K562 (cell line): Measurements from ENCODE around the gene WIPF3. TPM values are rescaled to one million over a fixed set of nuclear protein-coding genes. Genes with fewer than 3 reads are reported as not detected.

Experiments
- CC2D1A ChIP-seq: fragments of 450-650 bp; IDR thresholded peaks from 2 replicates; pipeline ENCODE4 v1.6.1; 2017; ENCODE audit warnings: mild to moderate bottlenecking
- ESRRA ChIP-seq: fragments of 450-650 bp; IDR thresholded peaks from 2 replicates; pipeline ENCODE4 v1.6.1; 2014; ENCODE audit warnings: low read depth, mild to moderate bottlenecking, moderate library complexity, borderline replicate concordance
- ETS2 ChIP-seq: IDR thresholded peaks from 2 replicates; pipeline ENCODE4 v1.6.1; 2016; ENCODE audit warnings: borderline replicate concordance, missing genetic modification characterization, mild to moderate bottlenecking, moderate library complexity, missing compliant biosample characterization; ENCODE audit not compliant: poor library complexity, severe bottlenecking
- HLTF ChIP-seq: fragments of 450-650 bp; IDR thresholded peaks from 2 replicates; pipeline ENCODE4 v1.6.1; 2016
- RBM22 ChIP-seq: fragments of 200-400 bp; formaldehyde crosslinking; IDR thresholded peaks from 2 replicates; pipeline ENCODE4 v1.6.1; 2018; ENCODE audit warnings: low read length, low read depth; ENCODE audit not compliant: poor library complexity, severe bottlenecking
- SMAD2 ChIP-seq: fragments of 150-350 bp; IDR thresholded peaks from 2 replicates; pipeline ENCODE4 v1.6.1; 2014; ENCODE audit warnings: low read depth, mild to moderate bottlenecking, low read length
- SMARCE1 ChIP-seq: fragments of 450-650 bp; IDR thresholded peaks from 2 replicates; pipeline ENCODE4 v1.7.1; 2016; ENCODE audit warnings: mild to moderate bottlenecking
- TCF3 ChIP-seq: sonication (generic); formaldehyde crosslinking; IDR thresholded peaks from 2 replicates; pipeline ENCODE4 v1.4.0; 2020; ENCODE audit warnings: mild to moderate bottlenecking, missing genetic modification reagents
- TRIM25 ChIP-seq: fragments of 450-650 bp; IDR thresholded peaks from 2 replicates; pipeline ENCODE4 v1.7.0; 2016; ENCODE audit warnings: borderline replicate concordance
- ZEB2 ChIP-seq: fragments of 450-650 bp; IDR thresholded peaks from 2 replicates; pipeline ENCODE4 v1.6.1; 2016
- ZMIZ1 ChIP-seq, 2 experiments: fragments of 150-350 bp in 1 of 2; IDR thresholded peaks; 2 replicates each; pipeline ENCODE4 v1.6.1; 2012 to 2016; ENCODE audit warnings: low read depth in 2 of 2, low read length in 2 of 2, mild to moderate bottlenecking in 1 of 2, moderate library complexity in 1 of 2
- ZNF197 ChIP-seq: fragments of 200-800 bp; sonication (Bioruptor generic); IDR thresholded peaks from 2 replicates; pipeline ENCODE4 v1.6.1; 2016; ENCODE audit warnings: low read depth, missing genetic modification characterization, missing compliant biosample characterization
- ZNF212 ChIP-seq: fragments of 450-650 bp; formaldehyde crosslinking; IDR thresholded peaks from 2 replicates; pipeline ENCODE4 v1.4.0; 2020; ENCODE audit warnings: mild to moderate bottlenecking
- ZNF778 ChIP-seq: fragments of 450-650 bp; formaldehyde crosslinking; IDR thresholded peaks from 2 replicates; pipeline ENCODE4 v1.4.0; 2020; ENCODE audit warnings: mild to moderate bottlenecking, moderate library complexity
- polyA plus RNA-seq, 8 experiments: library from polyadenylated mRNA; depleted of rRNA in 4 of 8; stranded (reverse) in 5 of 8; unstranded in 3 of 8; fragments of >200 nt; fragmentation: Nextera tagmentation in 2 of 8; fragmentation: Illumina TruSeq in 1 of 8; extraction: Ambion mirVana in 2 of 8; extraction: Trizol in 1 of 8; gene quantifications; 2 replicates each; pipeline versions ENCODE4 v1.2.1 to v1.2.3, GENCODE V29; 2011 to 2014; ENCODE audit warnings: inconsistent platforms in 1 of 8, missing spikeins in 1 of 8
- total RNA-seq, 7 experiments: library from RNA; depleted of rRNA in 6 of 7; stranded (reverse); fragments of >200 nt in 6 of 7; fragmentation: Illumina TruSeq in 2 of 7; extraction: Trizol in 2 of 7; gene quantifications; 2 replicates each; pipeline versions ENCODE4 v1.2.1 to v1.2.3, GENCODE V29; 2011 to 2021; ENCODE audit warnings: low replicate concordance in 1 of 7
- TF ChIP-seq, protein P1 (sequence below), 2 experiments: fragments of 450-650 bp in 1 of 2; IDR thresholded peaks; 2 replicates each; pipeline ENCODE4 v1.6.1; 2011 to 2017; ENCODE audit warnings: low read depth in 2 of 2, antibody characterized with exemption in 1 of 2, borderline replicate concordance in 1 of 2, low read length in 1 of 2, mild to moderate bottlenecking in 1 of 2, mixed read lengths in 1 of 2; ENCODE audit not compliant: control insufficient read depth in 1 of 2
- TF ChIP-seq, protein P2 (sequence below): fragments of 250-450 bp; sonication (Bioruptor Pico); IDR thresholded peaks from 2 replicates; pipeline ENCODE4 v1.5.0; 2021; ENCODE audit warnings: mild to moderate bottlenecking, moderate library complexity

WIPF3 gene
- total and polyA plus RNA-seq, 9 of the 15 experiments (the other 6 are each of a cell fraction or from before 2014, with no cell fraction given) = 0.18 to 3.2 (median 1.7) TPM

DNA sequence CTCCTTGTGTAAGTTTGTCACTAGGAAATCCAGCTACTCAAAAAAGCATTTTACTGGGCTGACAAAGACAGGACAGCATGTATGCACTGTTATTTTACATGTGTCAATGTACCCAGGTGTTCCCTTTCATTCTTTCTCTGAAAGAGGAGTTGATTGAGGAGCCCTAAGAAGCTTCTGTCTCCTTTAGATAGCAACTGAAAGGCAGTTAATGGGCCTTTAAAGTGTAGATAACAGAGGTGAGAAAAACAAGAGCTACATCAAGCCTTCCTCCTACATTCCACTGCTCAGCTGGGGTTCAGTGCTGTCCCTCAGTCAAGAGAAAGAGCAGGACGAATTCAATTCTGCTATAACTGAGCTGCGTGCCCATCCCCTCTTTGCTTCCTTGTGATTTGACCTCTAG, 12.8 kb upstream of the WIPF3 start (continued):
- TF ChIP-seq ZNF778 (CRISPR knock-in tag) = no peak
- peak; percentile 95 for TF ChIP-seq SMARCE1
- TF ChIP-seq ESRRA = peak; percentile 59; the same call in 1 of the 2 replicates
- no peak for TF ChIP-seq ETS2 (tag)
- TF ChIP-seq CC2D1A = peak; percentile 96
- no peak for TF ChIP-seq ZNF197
- no peak for TF ChIP-seq RBM22
- peak; percentile 79 for TF ChIP-seq HLTF
- no peak for TF ChIP-seq TRIM25
- no peak for TF ChIP-seq ZNF212 (CRISPR knock-in tag)
- peak in 1 of 2 experiments; percentile 96; a peak in 2 of 4 replicates for TF ChIP-seq ZMIZ1 (IDR thresholded peaks at IDR 0.05; ENCODE audit: low read depth in 2 of 2, low read length in 2 of 2)
- TF ChIP-seq TCF3 (CRISPR knock-in tag) = peak; percentile 98
- TF ChIP-seq, protein P1, sequence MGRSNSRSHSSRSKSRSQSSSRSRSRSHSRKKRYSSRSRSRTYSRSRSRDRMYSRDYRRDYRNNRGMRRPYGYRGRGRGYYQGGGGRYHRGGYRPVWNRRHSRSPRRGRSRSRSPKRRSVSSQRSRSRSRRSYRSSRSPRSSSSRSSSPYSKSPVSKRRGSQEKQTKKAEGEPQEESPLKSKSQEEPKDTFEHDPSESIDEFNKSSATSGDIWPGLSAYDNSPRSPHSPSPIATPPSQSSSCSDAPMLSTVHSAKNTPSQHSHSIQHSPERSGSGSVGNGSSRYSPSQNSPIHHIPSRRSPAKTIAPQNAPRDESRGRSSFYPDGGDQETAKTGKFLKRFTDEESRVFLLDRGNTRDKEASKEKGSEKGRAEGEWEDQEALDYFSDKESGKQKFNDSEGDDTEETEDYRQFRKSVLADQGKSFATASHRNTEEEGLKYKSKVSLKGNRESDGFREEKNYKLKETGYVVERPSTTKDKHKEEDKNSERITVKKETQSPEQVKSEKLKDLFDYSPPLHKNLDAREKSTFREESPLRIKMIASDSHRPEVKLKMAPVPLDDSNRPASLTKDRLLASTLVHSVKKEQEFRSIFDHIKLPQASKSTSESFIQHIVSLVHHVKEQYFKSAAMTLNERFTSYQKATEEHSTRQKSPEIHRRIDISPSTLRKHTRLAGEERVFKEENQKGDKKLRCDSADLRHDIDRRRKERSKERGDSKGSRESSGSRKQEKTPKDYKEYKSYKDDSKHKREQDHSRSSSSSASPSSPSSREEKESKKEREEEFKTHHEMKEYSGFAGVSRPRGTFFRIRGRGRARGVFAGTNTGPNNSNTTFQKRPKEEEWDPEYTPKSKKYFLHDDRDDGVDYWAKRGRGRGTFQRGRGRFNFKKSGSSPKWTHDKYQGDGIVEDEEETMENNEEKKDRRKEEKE (IDR thresholded peaks at IDR 0.05; ENCODE audit: borderline replicate concordance in 1 of 2, control insufficient read depth in 1 of 2, low read depth in 2 of 2, low read length in 1 of 2) = 0 out of 4 replicates have a peak, but pooled peaks of 1 of the 2 experiments have one; percentile 83
- TF ChIP-seq, protein P2, sequence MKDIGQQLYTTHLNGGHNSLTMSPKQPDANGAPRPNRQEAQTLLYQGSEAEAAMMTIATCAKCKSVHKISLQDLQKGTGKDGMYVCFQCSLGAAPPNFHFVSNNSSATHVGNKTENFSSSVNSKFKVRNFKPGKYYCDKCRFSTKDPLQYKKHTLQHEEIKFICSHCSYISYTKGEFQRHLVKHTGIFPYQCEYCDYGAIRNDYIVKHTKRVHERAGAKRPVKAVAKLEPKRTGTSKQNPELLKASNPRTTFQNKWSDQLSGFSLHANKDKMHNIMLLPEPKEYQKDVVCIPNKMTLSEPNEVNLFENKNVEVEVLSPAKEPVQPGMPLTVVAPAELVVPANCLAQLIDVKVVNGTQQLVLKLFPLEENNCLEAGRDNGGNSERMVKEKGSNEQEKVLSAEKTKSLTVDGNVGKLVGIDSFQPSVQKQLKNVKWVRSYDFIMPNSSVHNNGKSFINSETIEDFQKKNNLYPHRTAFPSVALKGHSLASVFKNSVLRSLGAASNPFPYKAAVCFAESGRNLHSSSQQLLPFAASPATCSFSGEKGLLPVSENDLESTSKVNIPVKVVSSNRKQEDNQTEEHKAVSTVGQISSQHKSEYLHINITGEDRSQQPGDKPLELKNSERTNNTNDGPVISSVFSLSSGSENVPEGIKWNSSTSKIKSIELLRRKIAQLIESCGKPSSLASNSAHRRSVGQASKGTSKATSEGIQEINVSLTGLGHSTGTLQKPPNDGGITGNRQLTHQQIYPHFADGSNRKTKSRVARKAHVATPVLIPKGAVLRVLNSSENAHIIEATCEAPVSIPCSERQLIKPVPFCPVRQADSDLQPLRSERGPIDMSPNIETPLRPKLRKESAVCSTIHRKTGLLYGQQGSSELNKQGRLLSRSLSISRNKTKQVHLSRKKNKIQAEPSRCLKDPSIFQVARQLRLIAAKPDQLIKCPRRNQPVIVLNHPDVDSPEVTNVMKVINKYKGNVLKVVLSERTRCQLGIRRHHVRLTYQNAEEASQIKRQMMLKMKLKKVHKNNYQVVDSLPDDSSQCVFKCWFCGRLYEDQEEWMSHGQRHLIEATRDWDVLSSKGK = no peak
- TF ChIP-seq SMAD2 = no peak
- TF ChIP-seq ZEB2 = peak; percentile 96
